SK-N-SH treated with all-trans-retinoic acid at 6 μM for 48 hours (cell line): ENCODE data around the gene ROBO1.

Experiments used
- ATAC-seq: fragments of 200-7000 bp; cut with Tn5 transposase; 3 replicates; pipeline ENCODE4 v1.9.1; 2020; ENCODE audit warnings: mild to moderate bottlenecking, moderate library complexity
- ARNTL ChIP-seq: fragments of 450-650 bp; formaldehyde crosslinking; IDR thresholded peaks from 2 replicates; pipeline ENCODE4 v1.5.0; 2020; ENCODE audit warnings: low read depth, mild to moderate bottlenecking, moderate library complexity, borderline replicate concordance
- BACH2 ChIP-seq: fragments of 250-450 bp; sonication (Bioruptor Pico); IDR thresholded peaks from 2 replicates; pipeline ENCODE4 v1.9.0; 2021; ENCODE audit warnings: mild to moderate bottlenecking, borderline replicate concordance
- CREB5 ChIP-seq: fragments of 250-450 bp; sonication (Bioruptor Pico); IDR thresholded peaks from 2 replicates; pipeline ENCODE4 v1.5.1; 2020; ENCODE audit warnings: low read depth, mild to moderate bottlenecking, moderate library complexity
- CSDC2 ChIP-seq: fragments of 250-450 bp; sonication (Bioruptor Pico); IDR thresholded peaks from 2 replicates; pipeline ENCODE4 v1.5.0; 2020; ENCODE audit warnings: mild to moderate bottlenecking, moderate library complexity
- CSRNP3 ChIP-seq: fragments of 250-450 bp; sonication (Bioruptor Pico); IDR thresholded peaks from 2 replicates; pipeline ENCODE4 v1.5.1; 2021; ENCODE audit warnings: mild to moderate bottlenecking, moderate library complexity
- GLIS3 ChIP-seq: fragments of 250-450 bp; sonication (Bioruptor Pico); IDR thresholded peaks from 2 replicates; pipeline ENCODE4 v1.5.0; 2020; ENCODE audit warnings: mild to moderate bottlenecking, moderate library complexity
- OSR1 ChIP-seq: fragments of 250-450 bp; sonication (Bioruptor Pico); IDR thresholded peaks from 2 replicates; pipeline ENCODE4 v1.8.0; 2022; ENCODE audit warnings: moderate library complexity, mild to moderate bottlenecking, inconsistent platforms
- PATZ1 ChIP-seq: fragments of 250-450 bp; sonication (Bioruptor Pico); IDR thresholded peaks from 2 replicates; pipeline ENCODE4 v1.8.0; 2020; ENCODE audit warnings: mild to moderate bottlenecking, moderate library complexity, borderline replicate concordance
- PPARA ChIP-seq: fragments of 250-450 bp; sonication (Bioruptor Pico); IDR thresholded peaks from 2 replicates; pipeline ENCODE4 v1.5.0; 2020; ENCODE audit warnings: mild to moderate bottlenecking, borderline replicate concordance
- RARB ChIP-seq: fragments of 250-450 bp; sonication (Bioruptor Pico); IDR thresholded peaks from 2 replicates; pipeline ENCODE4 v1.8.0; 2021; ENCODE audit warnings: mild to moderate bottlenecking, moderate library complexity
- SNAI2 ChIP-seq: fragments of 250-450 bp; sonication (Bioruptor Pico); IDR thresholded peaks from 2 replicates; pipeline ENCODE4 v1.5.0; 2020; ENCODE audit warnings: mild to moderate bottlenecking, moderate library complexity
- TCF4 ChIP-seq: fragments of 250-450 bp; sonication (Bioruptor Pico); IDR thresholded peaks from 2 replicates; pipeline ENCODE4 v1.8.0; 2021; ENCODE audit warnings: mild to moderate bottlenecking, moderate library complexity, borderline replicate concordance
- TOX ChIP-seq: fragments of 250-450 bp; sonication (Bioruptor Pico); IDR thresholded peaks from 2 replicates; pipeline ENCODE4 v1.8.0; 2021; ENCODE audit warnings: mild to moderate bottlenecking, moderate library complexity, borderline replicate concordance
- TSHZ2 ChIP-seq: fragments of 250-450 bp; sonication (Bioruptor Pico); IDR thresholded peaks from 2 replicates; pipeline ENCODE4 v1.5.0; 2020; ENCODE audit warnings: mild to moderate bottlenecking, moderate library complexity
- ZC3H10 ChIP-seq: fragments of 250-450 bp; sonication (Bioruptor Pico); IDR thresholded peaks from 2 replicates; pipeline ENCODE4 v1.5.1; 2021; ENCODE audit warnings: mild to moderate bottlenecking, moderate library complexity
- ZFP3 ChIP-seq: fragments of 250-450 bp; sonication (Bioruptor Pico); IDR thresholded peaks from 2 replicates; pipeline ENCODE4 v1.5.0; 2020; ENCODE audit warnings: mild to moderate bottlenecking, moderate library complexity
- ZFP30 ChIP-seq: fragments of 450-650 bp; formaldehyde crosslinking; IDR thresholded peaks from 2 replicates; pipeline ENCODE4 v1.5.0; 2022; ENCODE audit warnings: mild to moderate bottlenecking, moderate library complexity
- ZNF565 ChIP-seq: fragments of 450-650 bp; formaldehyde crosslinking; conservative IDR thresholded peaks from 2 replicates; pipeline ENCODE4 v1.5.0; 2020; ENCODE audit warnings: low read depth, mild to moderate bottlenecking, moderate library complexity
- ZNF8 ChIP-seq: fragments of 450-650 bp; formaldehyde crosslinking; IDR thresholded peaks from 2 replicates; pipeline ENCODE4 v1.5.0; 2020; ENCODE audit warnings: mild to moderate bottlenecking, moderate library complexity

The ROBO1 gene

GRCh38 chr3:79491029-79491641, 276.7 kb downstream of the ROBO1 start:
- no peak for TF ChIP-seq OSR1 (CRISPR knock-in tag)
- TF ChIP-seq ARNTL, result no peak
- no peak for TF ChIP-seq GLIS3 (CRISPR knock-in tag)
- no peak for TF ChIP-seq ZC3H10 (CRISPR knock-in tag)
- TF ChIP-seq TCF4 (CRISPR knock-in tag), result no peak
- no peak for TF ChIP-seq PATZ1
- no peak for TF ChIP-seq SNAI2 (CRISPR knock-in tag)
- no peak for TF ChIP-seq BACH2 (CRISPR knock-in tag)
- TF ChIP-seq ZNF8 (CRISPR knock-in tag), result no peak
- TF ChIP-seq CSDC2 (CRISPR knock-in tag), result no peak
- no peak for TF ChIP-seq TSHZ2 (CRISPR knock-in tag)
- no peak for TF ChIP-seq RARB (CRISPR knock-in tag)
- TF ChIP-seq TOX (CRISPR knock-in tag), result no peak
- no peak for TF ChIP-seq CREB5 (CRISPR knock-in tag)
- TF ChIP-seq PPARA (CRISPR knock-in tag), result no peak
- no peak for TF ChIP-seq CSRNP3
- no peak for TF ChIP-seq ZNF565 (CRISPR knock-in tag)
- TF ChIP-seq, all 23 proteins: peak for 0
- peak; percentile 94 for ATAC-seq

GRCh38 chr3:79490165-79491028, 277.4 kb downstream of the ROBO1 start:
- TF ChIP-seq TCF4 (CRISPR knock-in tag) (no peak), BACH2 (CRISPR knock-in tag) (no peak), PPARA (CRISPR knock-in tag) (no peak), ZFP3 (no peak), PATZ1 (no peak), ZNF8 (CRISPR knock-in tag) (no peak), ZFP30 (CRISPR knock-in tag) (no peak), CSRNP3 (no peak), OSR1 (CRISPR knock-in tag) (no peak), TSHZ2 (CRISPR knock-in tag) (no peak)
- ATAC-seq, result peak; percentile 59
